Mesenchymal stem cell (in vitro differentiated cells and primary cell): Measurements from ENCODE around the gene SLC13A4.
"Not testable (repeated sequence)": the region's sequence is repeated elsewhere in the genome, so short reads cannot be mapped to it uniquely, and the experiment has no call there.

ENCODE experiments used
- DNase-seq: peaks from one replicate; pipeline ENCODE4 v3.0.0-alpha.2; 2013
- H2AFZ ChIP-seq: one replicate; pipeline ENCODE4 v1.6.1; 2013; ENCODE audit warnings: low read depth, mild to moderate bottlenecking, control low read depth, inconsistent platforms, low read length, moderate library complexity
- H2AK5ac ChIP-seq: 2 replicates; pipeline ENCODE4 v1.6.1; 2013; ENCODE audit warnings: low read length, moderate library complexity, mild to moderate bottlenecking, inconsistent platforms; ENCODE audit not compliant: severe bottlenecking
- H2BK120ac ChIP-seq: one replicate; pipeline ENCODE4 v1.6.1; 2013; ENCODE audit warnings: low read depth, mild to moderate bottlenecking, inconsistent platforms, low read length, moderate library complexity
- H2BK12ac ChIP-seq, 2 experiments: one replicate each; pipeline ENCODE4 v1.6.1; 2013; ENCODE audit warnings: inconsistent platforms in 2 of 2, low read length in 2 of 2, mild to moderate bottlenecking in 2 of 2, moderate library complexity in 2 of 2, control low read depth in 1 of 2
- H2BK15ac ChIP-seq: one replicate; pipeline ENCODE4 v1.6.1; 2013; ENCODE audit warnings: mild to moderate bottlenecking, low read depth, inconsistent platforms; ENCODE audit not compliant: poor library complexity, severe bottlenecking
- H2BK5ac ChIP-seq: 2 replicates; pipeline ENCODE4 v1.6.1; 2013; ENCODE audit warnings: low read depth, mild to moderate bottlenecking, low read length, control low read depth, inconsistent platforms; ENCODE audit not compliant: poor library complexity, severe bottlenecking
- H3K14ac ChIP-seq, 2 experiments: one replicate each; pipeline ENCODE4 v1.6.1; 2013; ENCODE audit warnings: inconsistent platforms in 2 of 2, low read length in 2 of 2, control low read depth in 1 of 2, mild to moderate bottlenecking in 1 of 2, moderate library complexity in 1 of 2
- H3K18ac ChIP-seq, 2 experiments: one replicate each; pipeline ENCODE4 v1.6.1; 2013; ENCODE audit warnings: inconsistent platforms in 2 of 2, low read length in 2 of 2, control low read depth in 1 of 2, low read depth in 1 of 2, mild to moderate bottlenecking in 1 of 2
- H3K23ac ChIP-seq, 2 experiments: one replicate each; pipeline ENCODE4 v1.6.1; 2013; ENCODE audit warnings: inconsistent platforms in 2 of 2, low read length in 2 of 2, mild to moderate bottlenecking in 2 of 2, moderate library complexity in 2 of 2, control low read depth in 1 of 2
- H3K27ac ChIP-seq: 2 replicates; pipeline ENCODE4 v1.5.1; 2013; ENCODE audit warnings: mild to moderate bottlenecking, moderate library complexity, low read length, control low read depth, inconsistent platforms; ENCODE audit not compliant: poor library complexity, severe bottlenecking
- H3K27me3 ChIP-seq, 2 experiments: 2 replicates each; pipeline versions ENCODE4 v1.6.1 to v1.7.0; 2013; ENCODE audit warnings: low read length in 2 of 2, mild to moderate bottlenecking in 2 of 2, moderate library complexity in 2 of 2, control low read depth in 1 of 2, inconsistent platforms in 1 of 2; ENCODE audit not compliant: control insufficient read depth in 1 of 2, insufficient read depth in 1 of 2
- H3K36me3 ChIP-seq, 2 experiments: 2 replicates each; pipeline versions ENCODE4 v1.6.1 to v1.7.0; 2013; ENCODE audit warnings: low read length in 2 of 2, control low read depth in 1 of 2, inconsistent platforms in 1 of 2, low read depth in 1 of 2, mild to moderate bottlenecking in 1 of 2; ENCODE audit not compliant: insufficient read depth in 2 of 2, control insufficient read depth in 1 of 2
- H3K4ac ChIP-seq, 2 experiments: one replicate each; pipeline ENCODE4 v1.6.1; 2013; ENCODE audit warnings: inconsistent platforms in 2 of 2, low read length in 2 of 2, mild to moderate bottlenecking in 2 of 2, moderate library complexity in 2 of 2, control low read depth in 1 of 2, low read depth in 1 of 2
- H3K4me1 ChIP-seq: 2 replicates; pipeline ENCODE4 v1.6.1; 2013; ENCODE audit warnings: low read depth, low read length, control low read depth; ENCODE audit not compliant: control insufficient read depth, insufficient read depth
- H3K4me2 ChIP-seq: 2 replicates; pipeline ENCODE4 v1.6.1; 2013; ENCODE audit warnings: low read length, mild to moderate bottlenecking, inconsistent platforms; ENCODE audit not compliant: poor library complexity, severe bottlenecking
- H3K4me3 ChIP-seq, 2 experiments: 2 replicates each; pipeline versions ENCODE4 v1.5.1 to v1.7.0; 2013; ENCODE audit warnings: low read length in 2 of 2, mild to moderate bottlenecking in 2 of 2, control low read depth in 1 of 2, low read depth in 1 of 2; ENCODE audit not compliant: insufficient read depth in 1 of 2
- H3K79me1 ChIP-seq: replicated peaks from 2 replicates; pipeline ENCODE4 v1.6.1; 2013; ENCODE audit warnings: mild to moderate bottlenecking, control low read depth, low read length, inconsistent platforms; ENCODE audit not compliant: poor library complexity, severe bottlenecking
- H3K9ac ChIP-seq: 2 replicates; pipeline ENCODE4 v1.7.0; 2013; ENCODE audit warnings: mild to moderate bottlenecking, low read length, moderate library complexity
- H3K9me3 ChIP-seq: 2 replicates; pipeline ENCODE4 v1.7.0; 2013; ENCODE audit warnings: mild to moderate bottlenecking, low read length; ENCODE audit not compliant: control insufficient read depth
- H4K8ac ChIP-seq: one replicate; pipeline ENCODE4 v1.6.1; 2013; ENCODE audit warnings: inconsistent platforms, mild to moderate bottlenecking, low read length, moderate library complexity
- H4K91ac ChIP-seq: one replicate; pipeline ENCODE4 v1.6.1; 2013; ENCODE audit warnings: mild to moderate bottlenecking, low read length, inconsistent platforms
- WGBS: methylation state at CpG from one replicate; pipeline ENCODE4 v1.1.7; 2013; ENCODE audit warnings: mixed read lengths; 5-methylcytosine and 5-hydroxymethylcytosine counted together

The SLC13A4 gene

GRCh38 chr7:135692606-135693005 lies 35.4 kb downstream of the SLC13A4 start:
- not testable (repeated sequence) for H4K8ac ChIP-seq, H3K9me3 ChIP-seq, H2BK5ac ChIP-seq, H3K18ac ChIP-seq, DNase-seq, H3K4me2 ChIP-seq, H4K91ac ChIP-seq, H3K4me3 ChIP-seq, H2AFZ ChIP-seq, H2AK5ac ChIP-seq, H2BK15ac ChIP-seq, H3K23ac ChIP-seq, H3K14ac ChIP-seq, H2BK12ac ChIP-seq, H2BK120ac ChIP-seq, H3K4ac ChIP-seq, H3K27me3 ChIP-seq, H3K27ac ChIP-seq, H3K9ac ChIP-seq, H3K79me1 ChIP-seq, H3K4me1 ChIP-seq
- H3K36me3 ChIP-seq, result peaks cover 5 to 67% of the 10 kb centered on the region in 2 experiments
- WGBS, result 98% methylated on average over 7 of the region's 7 CpGs

- H3K36me3 ChIP-seq, result peaks cover 5 to 72% of the 10 kb centered on the region in 2 experiments
- H4K91ac ChIP-seq, result no peak overlapping the region
- H4K8ac ChIP-seq, result no peak overlapping the region
- H2AFZ ChIP-seq, result no peak overlapping the region
- H3K27me3 ChIP-seq, result no peaks in the 10 kb centered on the region
- H3K4me2 ChIP-seq, result no peak overlapping the region
- DNase-seq, result no peak
- 81% methylated on average over 2 of the region's 3 CpGs for WGBS
- H2BK120ac ChIP-seq, result no peak overlapping the region
- no peak overlapping the region for H3K27ac ChIP-seq
- H3K14ac ChIP-seq, result no peak overlapping the region
- H3K79me1 ChIP-seq, result peaks cover 5% of the 10 kb centered on the region
- H2BK5ac ChIP-seq, result no peak overlapping the region
- H3K9ac ChIP-seq, result no peak overlapping the region
- no peak overlapping the region for H2BK15ac ChIP-seq
- no peak overlapping the region for H3K4ac ChIP-seq
- H3K18ac ChIP-seq, result no peak overlapping the region
- peaks cover 4% of the 10 kb centered on the region for H3K4me1 ChIP-seq
- H3K9me3 ChIP-seq, result no peaks in the 10 kb centered on the region
- no peak overlapping the region for H2BK12ac ChIP-seq
- no peak overlapping the region for H2AK5ac ChIP-seq
- no peak overlapping the region for H3K4me3 ChIP-seq
- H3K23ac ChIP-seq, result no peak overlapping the region
Measured at GRCh38 chr7:135692055-135692454, 35.9 kb downstream of the SLC13A4 start.

GRCh38 chr7:135690566-135690965 lies 37.4 kb downstream of the SLC13A4 start:
- Histone ChIP-seq H2BK120ac (no peak overlapping the region), H3K4me2 (no peak overlapping the region), H3K23ac (no peak overlapping the region), H2BK12ac (no peak overlapping the region), H3K9me3 (no peaks in the 10 kb centered on the region), H3K79me1 (peaks cover 5% of the 10 kb centered on the region), H3K4me1 (peaks cover 4% of the 10 kb centered on the region), H3K36me3 (peaks cover 6 to 79% of the 10 kb centered on the region in 2 experiments), H2AK5ac (no peak overlapping the region), H2BK15ac (no peak overlapping the region), H3K14ac (no peak overlapping the region), H4K91ac (no peak overlapping the region), H2AFZ (no peak overlapping the region), H3K9ac (no peak overlapping the region), H2BK5ac (no peak overlapping the region), H3K27me3 (no peaks in the 10 kb centered on the region), H4K8ac (no peak overlapping the region), H3K4ac (no peak overlapping the region), H3K27ac (no peak overlapping the region), H3K18ac (no peak overlapping the region), H3K4me3 (no peak overlapping the region)
- DNase-seq, result peak; percentile 18
- 68% methylated on average over 3 of the region's 3 CpGs for WGBS

GRCh38 chr7:135687466-135687865 lies 40.5 kb downstream of the SLC13A4 start:
- Histone ChIP-seq H2AFZ (no peak overlapping the region), H3K79me1 (peaks cover 14% of the 10 kb centered on the region), H3K9me3 (no peaks in the 10 kb centered on the region), H3K4me2 (no peak overlapping the region), H2BK120ac (no peak overlapping the region), H3K27me3 (no peaks in the 10 kb centered on the region), H4K8ac (no peak overlapping the region), H3K36me3 (peaks cover 9 to 79% of the 10 kb centered on the region in 2 experiments), H3K9ac (no peak overlapping the region), H3K4me1 (peaks cover 9% of the 10 kb centered on the region), H3K27ac (no peak overlapping the region), H4K91ac (no peak overlapping the region), H3K18ac (no peak overlapping the region), H3K4ac (no peak overlapping the region), H2BK15ac (no peak overlapping the region), H2BK12ac (no peak overlapping the region), H3K14ac (no peak overlapping the region), H2AK5ac (no peak overlapping the region), H2BK5ac (no peak overlapping the region), H3K23ac (no peak overlapping the region), H3K4me3 (no peak overlapping the region)
- WGBS, result 0% methylated on average over 1 of the region's 1 CpG
- DNase-seq, result no peak
